CD4-positive, alpha-beta memory T cell (primary cell): Measurements from ENCODE around the gene C19orf18. TPM values are rescaled to one million over a fixed set of nuclear protein-coding genes. Genes with fewer than 3 reads are reported as not detected.
A peak's percentile ranks its signal among the peaks of the same experiment; 100 is the strongest.
"Not testable (repeated sequence)": the region's sequence is repeated elsewhere in the genome, so short reads cannot be mapped to it uniquely, and the experiment has no call there.

Experiments
- CTCF ChIA-PET: fragments of 350-600 bp; sonication (Branson Sonifier 250); formaldehyde crosslinking; loops from one replicate; lab custom pipeline; 2021; ENCODE audit warnings: inconsistent platforms; ENCODE audit not compliant: partially characterized antibody; lab: Charles Lee
- POLR2A ChIA-PET: fragments of 350-600 bp; sonication (Branson Sonifier 250); formaldehyde crosslinking; loops from one replicate; lab custom pipeline; 2021; ENCODE audit not compliant: partially characterized antibody; lab: Charles Lee
- DNase-seq, 5 donors: peaks; one replicate each; pipeline versions ENCODE4 v3.0.0 to v3.0.0-alpha.2; 2020 to 2022; ENCODE audit warnings: mixed read lengths in 1 of 5
- H3K27ac ChIP-seq: one replicate; pipeline ENCODE4 v1.7.0; 2013; ENCODE audit warnings: low read depth, low read length
- H3K27me3 ChIP-seq: 2 replicates; pipeline ENCODE4 v1.7.0; 2013; ENCODE audit warnings: mild to moderate bottlenecking, low read length, moderate library complexity; ENCODE audit not compliant: insufficient read depth
- H3K36me3 ChIP-seq: 2 replicates; pipeline ENCODE4 v1.7.0; 2013; ENCODE audit warnings: mild to moderate bottlenecking, low read length, moderate library complexity; ENCODE audit not compliant: insufficient read depth
- H3K4me1 ChIP-seq: 2 replicates; pipeline ENCODE4 v1.7.0; 2013; ENCODE audit warnings: mild to moderate bottlenecking, low read length, moderate library complexity; ENCODE audit not compliant: insufficient read depth
- H3K4me3 ChIP-seq, 2 donors: one replicate each; pipeline ENCODE4 v1.7.0; 2013; ENCODE audit warnings: low read length in 2 of 2, mild to moderate bottlenecking in 1 of 2
- H3K9me3 ChIP-seq, 2 donors: one replicate each; pipeline ENCODE4 v1.7.0; 2013; ENCODE audit warnings: low read length in 2 of 2, control low read depth in 1 of 2; ENCODE audit not compliant: control insufficient read depth in 1 of 2
- H3K27ac Mint-ChIP-seq, 7 donors: one replicate each; pipeline ENCODE4 v1.8.0; 2020 to 2021; ENCODE audit warnings: mixed read lengths in 7 of 7, mild to moderate bottlenecking in 6 of 7, inconsistent platforms in 3 of 7, moderate library complexity in 3 of 7
- H3K27me3 Mint-ChIP-seq, 2 donors: one replicate each; pipeline ENCODE4 v1.8.0; 2020 to 2021; ENCODE audit warnings: mixed read lengths in 2 of 2
- H3K36me3 Mint-ChIP-seq, 2 donors: one replicate each; pipeline ENCODE4 v1.8.0; 2020 to 2021; ENCODE audit warnings: mixed read lengths in 2 of 2, inconsistent platforms in 1 of 2, mild to moderate bottlenecking in 1 of 2
- H3K4me1 Mint-ChIP-seq, 4 donors: one replicate each; pipeline ENCODE4 v1.8.0; 2020 to 2021; ENCODE audit warnings: mixed read lengths in 4 of 4, mild to moderate bottlenecking in 1 of 4
- H3K4me3 Mint-ChIP-seq, 8 donors: one replicate each; pipeline ENCODE4 v1.8.0; 2020 to 2021; ENCODE audit warnings: mixed read lengths in 8 of 8, mild to moderate bottlenecking in 7 of 8, moderate library complexity in 6 of 8, inconsistent platforms in 3 of 8
- H3K9me3 Mint-ChIP-seq, 8 donors: one replicate each; pipeline ENCODE4 v1.8.0; 2020 to 2021; ENCODE audit warnings: mixed read lengths in 8 of 8, mild to moderate bottlenecking in 5 of 8, inconsistent platforms in 3 of 8, moderate library complexity in 1 of 8
- intact Hi-C: fragments of 100-400 bp; cut with micrococcal nuclease; formaldehyde crosslinking; loops from one replicate; pipeline ENCODE4 v1.15.1; 2023
- polyA plus RNA-seq, 2 donors: library from polyadenylated mRNA; unstranded; fragments of 300-500 nt; fragmentation: Illumina TruSeq; gene quantifications; one replicate each; pipeline ENCODE4 v1.2.3, GENCODE V29; 2021
- total RNA-seq, 2 experiments: library from RNA; stranded (reverse); gene quantifications; one replicate each; pipeline ENCODE4 v1.2.3, GENCODE V29; 2021

C19orf18 gene
- total and polyA plus RNA-seq, 4 experiments from 2014 or later: 0.22 to 1.2 (median 0.76) TPM; not detected in 1

DNA sequence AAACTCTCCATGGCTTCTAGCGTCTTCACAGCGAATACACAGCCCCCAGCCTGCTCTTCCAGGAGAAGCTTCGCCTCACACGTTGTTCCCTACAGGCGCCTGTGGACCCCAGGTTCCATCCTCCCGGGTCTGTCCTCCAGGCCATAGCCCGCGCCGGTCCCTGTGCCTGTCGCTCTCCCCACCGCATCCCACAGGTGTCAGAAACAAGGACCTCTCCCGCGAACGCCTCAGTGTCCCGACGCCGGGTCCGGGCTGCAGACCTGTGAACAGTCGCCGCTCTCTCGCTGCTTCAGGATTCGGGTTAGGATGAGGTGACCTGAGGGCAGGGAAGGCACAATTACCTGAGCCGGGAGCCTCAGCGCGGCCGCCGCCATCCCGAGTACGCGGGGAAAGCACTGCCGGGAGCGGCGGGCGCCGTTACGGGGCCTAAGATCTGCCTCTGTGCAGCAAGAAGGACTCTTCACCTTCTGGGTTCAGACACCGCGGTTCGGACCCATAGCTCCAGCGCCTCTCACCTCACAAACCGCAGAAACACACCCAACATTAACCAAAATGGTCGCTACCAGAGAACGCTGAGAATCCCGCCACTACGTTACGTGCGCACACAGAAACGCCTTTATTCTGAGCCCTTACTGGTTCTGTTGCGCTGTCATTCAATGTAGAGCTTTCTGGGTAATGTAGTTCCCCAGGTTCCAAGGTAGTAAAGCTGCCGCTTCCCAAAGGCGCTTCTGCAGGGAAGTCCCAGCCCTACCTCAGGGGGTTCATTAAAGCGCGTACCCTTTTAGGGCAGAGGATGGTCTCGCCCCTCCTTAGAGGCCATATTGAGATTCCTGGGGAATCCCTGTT lies 39.3 kb downstream of the C19orf18 start, which contains the start of gene ZNF418:
TSS of gene ZNF418 (minus strand) at position 583 of the 846 bp plus-strand sequence. CDS start 1,580 bp downstream, outside the sequence.
- Mint-ChIP-seq H3K4me3 (peak within 1 kb of the TSS; percentile 84 to 91 (median 89)), H3K27ac (peak within 1 kb of the TSS; percentile 77 to 96 (median 91)), H3K36me3 (peaks cover 45 to 64% of the 10 kb centered on the region in 2 donors), H3K4me1 (peaks cover 0 to 11% (median 4%) of the 10 kb centered on the region in 4 donors), H3K9me3 (peaks cover 2 to 96% (median 83%) of the 10 kb centered on the region in 8 donors), H3K27me3 (no peaks in the 10 kb centered on the region)
- Histone ChIP-seq H3K27me3 (no peaks in the 10 kb centered on the region), H3K4me3 (peak within 1 kb of the TSS in 1 of 2 donors; percentile 33), H3K27ac (peak within 1 kb of the TSS; percentile 50), H3K36me3 (no peaks in the 10 kb centered on the region), H3K4me1 (peaks cover 6% of the 10 kb centered on the region), H3K9me3 (peaks cover 0 to 39% of the 10 kb centered on the region in 2 donors)
- DNase-seq: peak; percentile 40 to 66 (median 46)
- CTCF ChIA-PET: interaction anchor here (0.6 kb wide), 1 partner anchor 32 kb away, joined by 3 read pairs; no protein-coding TSS in a partner anchor
- intact Hi-C loops: no loop called here
- POLR2A ChIA-PET: interaction anchor here (0.7 to 1.2 kb wide), 2 partner anchors 18 to 68 kb away, joined by 4 to 5 read pairs; partner anchors contain the start of gene ZNF606

DNA sequence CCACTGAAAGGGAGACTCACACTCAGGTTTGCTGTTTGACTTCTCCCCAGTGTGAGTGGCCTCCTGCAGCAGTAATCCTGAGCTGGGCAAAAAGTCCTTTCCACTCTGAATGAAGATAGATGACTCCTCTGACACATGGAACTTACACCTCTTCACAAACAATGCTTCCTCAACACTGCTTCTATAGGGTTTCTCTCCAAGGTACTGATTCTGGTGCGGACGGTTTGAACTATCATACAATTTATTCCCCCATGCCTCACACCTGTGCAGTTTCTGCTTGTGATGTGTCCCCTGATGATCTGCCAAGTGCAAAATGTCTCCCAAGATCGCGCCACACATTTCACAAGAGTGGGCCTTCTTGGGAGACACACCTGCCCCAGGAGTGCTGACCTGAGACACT lies 46.7 kb downstream of the C19orf18 start:
- peaks cover 0 to 86% (median 74%) of the 10 kb centered on the region in 8 donors for H3K9me3 Mint-ChIP-seq
- ChIA-PET POLR2A (no interaction called here), CTCF (no interaction called here)
- H3K4me3 Mint-ChIP-seq: no peak overlapping the region
- intact Hi-C loops: no loop called here
- H3K27ac Mint-ChIP-seq: no peak overlapping the region
- H3K4me1 ChIP-seq: no peaks in the 10 kb centered on the region
- peaks cover 28 to 40% of the 10 kb centered on the region in 2 donors for H3K36me3 Mint-ChIP-seq
- no peaks in the 10 kb centered on the region for H3K27me3 ChIP-seq
- no peaks in the 10 kb centered on the region for H3K36me3 ChIP-seq
- DNase-seq: no peak
- H3K27ac ChIP-seq: no peak overlapping the region
- H3K4me1 Mint-ChIP-seq: no peaks in the 10 kb centered on the region
- H3K4me3 ChIP-seq: no peak overlapping the region
- peaks cover 0 to 19% of the 10 kb centered on the region in 2 donors for H3K9me3 ChIP-seq
- H3K27me3 Mint-ChIP-seq: no peaks in the 10 kb centered on the region

DNA sequence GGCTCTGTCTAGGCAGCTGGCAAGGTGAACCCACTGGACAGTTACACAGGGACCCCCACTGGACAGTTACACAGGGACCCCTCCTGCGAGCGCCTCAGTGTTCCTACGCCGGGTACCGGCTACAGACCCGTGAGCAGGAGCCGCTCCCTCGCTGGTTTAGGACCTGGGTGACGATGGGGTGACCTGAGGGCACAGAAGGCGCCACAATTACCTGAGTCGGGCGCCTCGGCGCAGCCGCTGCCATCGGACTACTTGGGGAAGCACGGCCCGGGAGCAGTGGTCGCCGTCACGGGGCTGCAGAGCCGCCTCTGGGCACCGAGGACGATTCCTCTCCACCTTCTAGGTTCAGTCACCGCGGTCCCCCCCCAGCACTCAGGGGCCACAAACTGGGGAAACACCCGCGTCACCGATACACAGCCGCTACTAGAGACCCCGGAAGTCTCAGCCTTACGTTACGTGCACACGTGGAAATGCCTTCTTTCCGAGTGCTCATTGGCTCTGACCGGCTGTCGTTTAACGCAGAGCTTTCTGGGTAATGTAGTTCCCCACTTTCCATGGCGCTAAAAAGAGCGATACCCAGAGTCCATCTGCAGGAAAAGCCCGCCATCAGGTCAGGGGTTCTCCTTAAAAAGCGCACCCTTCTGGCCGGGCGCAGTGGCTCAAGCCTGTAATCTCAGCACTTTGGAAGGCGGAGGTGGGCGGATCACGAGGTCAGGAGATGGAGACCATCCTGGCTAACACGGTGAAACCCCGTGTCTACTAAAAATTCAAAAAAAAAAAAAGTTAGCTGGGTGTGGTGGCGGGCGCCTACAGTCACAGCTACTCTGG lies 58.0 kb downstream of the C19orf18 start, which contains the start of gene ZNF417:
TSS of gene ZNF417 (minus strand) at position 425 of the 828 bp plus-strand sequence. CDS start at position 244, 181 bp downstream.
- not testable (repeated sequence) for H3K27me3 Mint-ChIP-seq, H3K36me3 ChIP-seq, H3K27me3 ChIP-seq
- POLR2A ChIA-PET: interaction anchor here (0.7 to 2.4 kb wide), 11 partner anchors 14 to 554 kb away, joined by 3 to 15 read pairs (median 4); partner anchors contain the start of genes ZNF418, ZNF552, ZNF586 and ZNF587
- Histone ChIP-seq H3K4me1 (peaks cover 13% of the 10 kb centered on the region), H3K9me3 (peaks cover 0 to 14% of the 10 kb centered on the region in 2 donors), H3K27ac (peak within 1 kb of the TSS; percentile 90), H3K4me3 (peak within 1 kb of the TSS; percentile 76 to 80)
- peaks cover 48 to 57% of the 10 kb centered on the region in 2 donors for H3K36me3 Mint-ChIP-seq
- peak within 1 kb of the TSS; percentile 95 to 99 (median 98) for H3K27ac Mint-ChIP-seq
- H3K4me3 Mint-ChIP-seq: peak within 1 kb of the TSS; percentile 92 to 99 (median 98)
- peak; percentile 86 to 97 (median 91) for DNase-seq
- peaks cover 8 to 60% (median 38%) of the 10 kb centered on the region in 8 donors for H3K9me3 Mint-ChIP-seq
- peaks cover 22 to 45% (median 34%) of the 10 kb centered on the region in 4 donors for H3K4me1 Mint-ChIP-seq
- intact Hi-C loops: loop anchor here (1.0 to 5.0 kb wide), 7 partner anchors 28 to 505 kb away; partner anchors contain the start of genes ZNF17, ZNF256, ZNF416 and ZNF586
- CTCF ChIA-PET: interaction anchor here (0.6 to 1.3 kb wide), 3 partner anchors 181 to 603 kb away, joined by 3 read pairs; partner anchors contain the start of gene ZBTB45

GRCh38 chr19:57914531-57914930 lies 59.8 kb downstream of the C19orf18 start:
- Mint-ChIP-seq H3K4me3 (peak overlapping the region; percentile 53 to 99 (median 97)), H3K9me3 (peaks cover 8 to 66% (median 41%) of the 10 kb centered on the region in 8 donors), H3K27ac (peak overlapping the region in 6 of 7 donors; percentile 5 to 96 (median 34)), H3K27me3 (no peaks in the 10 kb centered on the region), H3K36me3 (peaks cover 57 to 66% of the 10 kb centered on the region in 2 donors), H3K4me1 (peaks cover 22 to 48% (median 34%) of the 10 kb centered on the region in 4 donors)
- Histone ChIP-seq H3K27ac (no peak overlapping the region), H3K9me3 (peaks cover 0 to 14% of the 10 kb centered on the region in 2 donors), H3K4me1 (peaks cover 13% of the 10 kb centered on the region), H3K27me3 (no peaks in the 10 kb centered on the region), H3K4me3 (no peak overlapping the region), H3K36me3 (peaks cover 9% of the 10 kb centered on the region)
- POLR2A ChIA-PET: interaction anchor here (2.4 kb wide), 1 partner anchor 88 kb away, joined by 15 read pairs; the partner anchor contains the start of gene ZNF606
- no peak for DNase-seq
- intact Hi-C loops: no loop called here
- CTCF ChIA-PET: no interaction called here

Other genes with a start within 250 kb of the C19orf18 start
- 10 to 100 TPM; 32.3 to 33.0 TPM for gene ZNF671, start 246.9 kb downstream of the C19orf18 start, total RNA-seq
- 10 to 100 TPM; 18.1 to 24.0 TPM for gene ZNF671, start 246.9 kb downstream of the C19orf18 start, polyA plus RNA-seq
- 10 to 100 TPM; 38.9 to 40.9 TPM for gene ZNF776, start 227.7 kb downstream of the C19orf18 start, total RNA-seq
- 1 to 10 TPM; 3.3 to 5.7 TPM for gene ZNF776, start 227.7 kb downstream of the C19orf18 start, polyA plus RNA-seq
- gene ZNF586, start 204.9 kb downstream of the C19orf18 start, total RNA-seq: 10 to 100 TPM; 46.4 to 51.7 TPM
- gene ZNF586, start 204.9 kb downstream of the C19orf18 start, polyA plus RNA-seq: 10 to 100 TPM; 15.0 to 23.8 TPM
- gene ZNF552, start 159.6 kb downstream of the C19orf18 start, total RNA-seq: 10 to 100 TPM; 17.9 to 21.0 TPM
- gene ZNF552, start 159.6 kb downstream of the C19orf18 start, polyA plus RNA-seq: 1 to 10 TPM; 5.5 to 9.3 TPM
- 10 to 100 TPM; 28.4 to 29.0 TPM for gene ZNF587B, start 144.2 kb downstream of the C19orf18 start, total RNA-seq
- 1 to 10 TPM in 1 of 2 donors, under 1 TPM in 1; 0.27 to 2.2 TPM for gene ZNF587B, start 144.2 kb downstream of the C19orf18 start, polyA plus RNA-seq
- gene ZNF587, start 124.7 kb downstream of the C19orf18 start, total RNA-seq: 10 to 100 TPM; 58.5 to 62.8 TPM
- gene ZNF587, start 124.7 kb downstream of the C19orf18 start, polyA plus RNA-seq: 1 to 10 TPM; 2.7 to 7.8 TPM
- gene ZNF814, start 85.5 kb downstream of the C19orf18 start, total RNA-seq: 10 to 100 TPM; 32.3 to 35.3 TPM
- 10 to 100 TPM in 1 of 2 donors, 1 to 10 TPM in 1; 9.3 to 20.0 TPM for gene ZNF814, start 85.5 kb downstream of the C19orf18 start, polyA plus RNA-seq
- 10 to 100 TPM; 48.2 to 49.4 TPM for gene ZNF417, start 57.9 kb downstream of the C19orf18 start, total RNA-seq
- 1 to 10 TPM in 1 of 2 donors, under 1 TPM in 1; 0.87 to 4.8 TPM for gene ZNF417, start 57.9 kb downstream of the C19orf18 start, polyA plus RNA-seq
- gene ZNF418, start 39.1 kb downstream of the C19orf18 start, total RNA-seq: 1 to 10 TPM; 5.2 to 9.7 TPM
- 1 to 10 TPM; 1.7 to 4.6 TPM for gene ZNF418, start 39.1 kb downstream of the C19orf18 start, polyA plus RNA-seq
- gene ZNF256, start 26.8 kb downstream of the C19orf18 start, total RNA-seq: 10 to 100 TPM; 12.4 to 13.9 TPM
- 1 to 10 TPM; 5.6 to 6.9 TPM for gene ZNF256, start 26.8 kb downstream of the C19orf18 start, polyA plus RNA-seq
- 10 to 100 TPM; 25.5 to 37.3 TPM for gene ZNF606, start 28.3 kb upstream of the C19orf18 start, total RNA-seq
- 1 to 10 TPM; 2.7 to 7.2 TPM for gene ZNF606, start 28.3 kb upstream of the C19orf18 start, polyA plus RNA-seq
- gene ZSCAN1, start 59.5 kb upstream of the C19orf18 start, total RNA-seq: not detected
- gene ZSCAN1, start 59.5 kb upstream of the C19orf18 start, polyA plus RNA-seq: not detected
- gene ZNF135, start 84.7 kb upstream of the C19orf18 start, total RNA-seq: under 1 TPM; 0.41 to 0.47 TPM
- gene ZNF135, start 84.7 kb upstream of the C19orf18 start, polyA plus RNA-seq: 1 to 10 TPM in 1 of 2 donors, under 1 TPM in 1; 0.44 to 2.0 TPM
- 10 to 100 TPM; 63.2 to 69.1 TPM for gene ZSCAN18, start 123.7 kb upstream of the C19orf18 start, total RNA-seq
- 10 to 100 TPM; 15.3 to 16.4 TPM for gene ZSCAN18, start 123.7 kb upstream of the C19orf18 start, polyA plus RNA-seq
- gene ZNF329, start 176.3 kb upstream of the C19orf18 start, total RNA-seq: 10 to 100 TPM; 14.2 to 17.4 TPM
- gene ZNF329, start 176.3 kb upstream of the C19orf18 start, polyA plus RNA-seq: 1 to 10 TPM; 2.9 to 8.0 TPM
- gene ZNF274, start 208.5 kb upstream of the C19orf18 start, total RNA-seq: 10 to 100 TPM; 76.5 to 77.1 TPM
- gene ZNF274, start 208.5 kb upstream of the C19orf18 start, polyA plus RNA-seq: 10 to 100 TPM; 26.8 to 35.2 TPM